NCI-H2107 (cell line): Measurements from ENCODE around the gene ZNF747.
"Not testable (repeated sequence)": the region's sequence is repeated elsewhere in the genome, so short reads cannot be mapped to it uniquely, and the experiment has no call there.

ENCODE experiments used
- DNase-seq: peaks from one replicate; lab custom pipeline; 2025; lab: John Stamatoyannopoulos, UW

ZNF747 gene

GRCh38 chr16:30533748-30534367 is 800 bp downstream of the ZNF747 start:
- no peak for DNase-seq

GRCh38 chr16:30533146-30533522 is 1.5 kb downstream of the ZNF747 start:
- no peak for DNase-seq

- no peak for DNase-seq
Measured at GRCh38 chr16:30532285-30533145, 2.1 kb downstream of the ZNF747 start.

GRCh38 chr16:30530163-30531037 is 4.3 kb downstream of the ZNF747 start:
- DNase-seq, result no peak

- DNase-seq, result no peak
Measured at GRCh38 chr16:30528799-30529457, 5.7 kb downstream of the ZNF747 start.

- DNase-seq, result peak; percentile 74
Measured at GRCh38 chr16:30527635-30528178, 7.0 kb downstream of the ZNF747 start.

DNA sequence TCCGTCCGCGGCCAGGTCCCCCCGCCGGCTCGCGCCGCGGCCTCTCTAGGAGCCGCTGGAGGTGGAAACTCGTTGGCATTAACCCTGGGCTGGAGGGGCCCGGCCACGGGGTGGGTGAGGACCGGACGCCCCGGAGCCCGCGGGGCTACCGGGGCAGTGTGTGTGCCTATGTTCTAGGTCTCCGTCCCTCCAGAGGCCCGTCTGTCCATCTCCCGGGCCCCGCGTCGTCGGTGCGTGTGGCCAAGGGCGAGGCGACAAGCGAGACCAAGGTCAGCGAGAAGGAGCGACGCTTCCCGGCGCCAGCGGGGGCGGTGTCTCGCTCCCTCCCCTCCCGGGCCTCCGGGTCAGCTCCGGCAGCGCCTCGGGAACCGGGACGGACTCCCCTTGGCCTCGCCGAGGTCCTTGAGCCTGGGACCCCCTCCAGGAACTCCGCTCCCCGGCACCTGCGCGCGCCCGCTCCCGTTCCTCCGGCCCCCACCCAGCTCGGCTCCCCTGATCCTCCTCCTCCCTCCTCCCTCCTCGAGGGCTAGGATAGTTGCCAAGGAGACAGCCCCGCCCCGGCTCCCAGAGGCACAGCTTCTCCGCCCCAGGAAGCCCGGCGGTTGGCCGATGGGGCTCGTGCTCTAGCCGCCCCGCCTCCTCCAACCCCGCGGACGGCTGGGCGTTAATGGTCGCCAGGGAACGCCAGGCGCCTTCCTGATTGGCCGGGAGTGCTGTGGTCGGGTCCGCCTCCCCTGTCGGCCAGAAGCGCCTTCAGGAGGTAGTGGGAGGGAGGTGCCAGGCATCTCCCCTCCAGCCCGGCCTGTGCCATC is 7.6 kb downstream of the ZNF747 start:
- peak; percentile 94 for DNase-seq

DNA sequence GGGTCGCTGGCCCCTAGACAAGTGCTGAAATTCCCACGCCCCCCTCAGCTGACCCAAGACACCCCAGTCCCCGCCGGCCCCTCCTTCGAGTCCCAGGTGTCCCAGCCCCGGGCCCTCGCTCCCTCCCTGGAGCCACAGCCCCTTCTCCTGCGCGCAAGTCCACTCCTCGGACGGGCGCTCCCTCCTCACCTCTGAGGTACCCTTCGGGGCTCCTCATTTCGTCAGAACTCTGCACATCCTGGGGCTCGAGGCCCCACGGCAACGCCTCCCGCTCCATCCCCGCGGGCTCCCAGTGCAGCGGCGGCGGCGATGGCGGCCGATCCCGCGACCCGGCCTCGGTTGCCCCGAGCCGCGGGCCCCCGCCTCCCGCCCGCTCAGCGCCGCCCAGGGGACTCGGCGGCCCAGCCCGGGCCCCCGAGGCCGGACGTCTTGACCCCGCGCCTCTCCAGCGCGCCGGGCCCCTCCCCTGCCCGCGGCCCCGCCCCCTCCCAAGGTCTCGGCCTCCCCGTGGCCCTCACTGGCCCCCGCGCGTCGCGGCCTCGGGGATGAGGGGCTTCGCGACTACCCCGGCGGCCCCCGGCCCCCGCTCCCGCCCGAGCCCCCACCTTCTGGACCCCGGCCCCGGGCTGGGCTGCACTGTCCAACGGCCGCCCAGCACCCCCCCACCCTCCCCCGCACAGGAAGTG is 8.4 kb downstream of the ZNF747 start, which contains the start of gene ZNF768:
Gene ZNF768 (minus strand): TSS at position 430 of the 686 bp plus-strand sequence. CDS start 153 bp downstream, at position 277.
- DNase-seq, result no peak

DNA sequence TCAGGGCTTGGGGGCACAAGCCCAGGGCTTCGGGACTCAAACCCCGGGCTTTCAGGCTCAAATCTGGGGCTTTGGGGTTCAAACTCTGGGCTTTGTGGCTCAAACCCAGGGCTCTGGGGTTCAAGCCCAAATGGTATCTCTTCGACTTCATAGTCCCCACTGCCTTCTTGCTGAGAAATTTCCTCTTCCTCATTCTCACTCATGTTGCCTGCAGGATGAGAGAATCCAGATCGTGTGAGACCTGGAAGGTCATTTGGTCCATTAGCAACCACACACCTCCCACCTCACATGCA is 8.9 kb downstream of the ZNF747 start:
- DNase-seq, result no peak

- no peak for DNase-seq
Measured at GRCh38 chr16:30524575-30525568, 9.8 kb downstream of the ZNF747 start.

- no peak for DNase-seq
Measured at GRCh38 chr16:30523768-30524574, 10.7 kb downstream of the ZNF747 start.

DNA sequence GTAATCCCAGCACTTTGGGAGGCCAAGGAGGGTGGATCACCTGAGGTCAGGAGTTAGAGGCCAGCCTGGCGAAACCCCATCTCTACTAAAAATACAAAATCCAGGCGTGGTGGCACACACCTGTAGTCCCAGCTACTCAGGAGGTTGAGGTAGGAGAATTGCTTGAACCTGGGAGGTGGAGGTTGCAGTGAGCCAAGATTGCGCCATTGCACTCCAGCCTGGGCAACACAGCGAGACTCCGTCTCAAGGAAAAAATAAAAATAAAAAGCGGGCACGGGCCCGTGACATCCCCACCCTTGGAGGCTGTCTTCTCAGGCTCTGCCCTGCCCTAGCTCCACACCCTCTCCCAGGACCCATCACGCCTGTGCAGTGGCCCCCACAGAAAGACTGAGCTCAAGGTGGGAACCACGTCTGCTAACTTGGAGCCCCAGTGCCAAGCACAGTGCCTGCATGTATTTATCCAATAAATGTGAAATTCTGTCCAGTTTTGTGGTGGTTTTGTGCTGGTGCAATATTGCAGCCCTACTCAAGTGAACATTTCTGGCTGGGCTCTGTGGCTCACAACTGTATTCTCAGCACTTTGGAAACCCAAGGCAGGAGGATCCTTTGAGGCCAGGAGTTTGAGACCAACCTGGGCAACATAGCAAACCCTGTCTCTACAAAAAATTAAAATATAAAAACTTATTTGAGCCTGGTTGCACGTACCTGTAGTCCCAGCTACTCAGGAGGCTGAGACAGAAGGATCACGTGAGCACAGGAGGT is 11.8 kb downstream of the ZNF747 start:
- DNase-seq, result not testable (repeated sequence)

- DNase-seq, result no peak
Measured at GRCh38 chr16:30521873-30522641, 12.6 kb downstream of the ZNF747 start.

DNA sequence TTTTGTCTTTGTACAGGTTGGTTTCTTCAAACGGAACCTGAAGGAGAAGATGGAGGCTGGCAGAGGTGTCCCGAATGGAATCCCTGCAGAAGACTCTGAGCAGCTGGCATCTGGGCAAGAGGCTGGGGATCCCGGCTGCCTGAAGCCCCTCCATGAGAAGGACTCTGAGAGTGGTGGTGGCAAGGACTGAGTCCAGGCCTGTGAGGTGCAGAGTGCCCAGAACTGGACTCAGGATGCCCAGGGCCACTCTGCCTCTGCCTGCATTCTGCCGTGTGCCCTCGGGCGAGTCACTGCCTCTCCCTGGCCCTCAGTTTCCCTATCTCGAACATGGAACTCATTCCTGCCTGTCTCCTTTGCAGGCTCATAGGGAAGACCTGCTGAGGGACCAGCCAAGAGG is 13.2 kb downstream of the ZNF747 start:
- no peak for DNase-seq

- DNase-seq, result no peak
Measured at GRCh38 chr16:30519120-30520049, 15.3 kb downstream of the ZNF747 start.

DNA sequence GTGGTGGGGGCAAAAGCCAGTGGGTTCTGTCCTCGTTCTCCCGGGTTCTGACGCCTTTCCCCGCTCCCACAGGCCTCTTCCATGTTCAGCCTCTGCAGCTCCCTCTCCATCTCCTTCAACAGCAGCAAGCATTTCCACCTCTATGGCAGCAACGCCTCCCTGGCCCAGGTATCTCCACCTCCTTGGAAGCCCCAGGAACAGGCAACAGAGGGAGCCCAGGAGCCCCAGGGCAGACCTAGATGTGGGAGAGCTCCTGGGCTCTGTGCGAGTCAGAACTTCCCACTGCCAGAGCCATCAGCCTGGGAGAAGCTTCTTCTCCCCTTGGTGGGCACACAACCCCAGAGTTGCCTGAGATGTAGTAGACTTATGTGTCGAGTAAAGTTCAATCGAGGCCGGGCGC is 16.1 kb downstream of the ZNF747 start:
- no peak for DNase-seq
